Memory B cell (primary cell): Measurements from ENCODE around the gene DOCK4.

Experiments used
- ATAC-seq: fragments of 150-1000 bp; cut with Tn5 transposase; 2 replicates; pipeline ENCODE4 v1.10.0; 2021; ENCODE audit warnings: low read depth, mild to moderate bottlenecking, moderate library complexity
- DNase-seq, 2 donors: peaks; one replicate each; pipeline ENCODE4 v3.0.0; 2022; ENCODE audit warnings: low spot score in 2 of 2
- H3K27ac Mint-ChIP-seq: one replicate; pipeline ENCODE4 v1.8.0; 2022; ENCODE audit warnings: mild to moderate bottlenecking, moderate library complexity, mixed read lengths
- H3K27me3 Mint-ChIP-seq: one replicate; pipeline ENCODE4 v1.8.0; 2022; ENCODE audit warnings: mixed read lengths
- H3K36me3 Mint-ChIP-seq: one replicate; pipeline ENCODE4 v1.8.0; 2022; ENCODE audit warnings: mild to moderate bottlenecking, mixed read lengths
- H3K4me1 Mint-ChIP-seq: one replicate; pipeline ENCODE4 v1.8.0; 2022; ENCODE audit warnings: mixed read lengths
- H3K4me3 Mint-ChIP-seq: one replicate; pipeline ENCODE4 v1.8.0; 2022; ENCODE audit warnings: mild to moderate bottlenecking, moderate library complexity, mixed read lengths
- H3K9me3 Mint-ChIP-seq: one replicate; pipeline ENCODE4 v1.8.0; 2022; ENCODE audit warnings: mixed read lengths

The DOCK4 gene

GRCh38 chr7:111711426-111712065 is 494.7 kb downstream of the DOCK4 start:
- DNase-seq (no peak), ATAC-seq (no peak)
- no peaks in the 10 kb centered on the region for H3K4me1 Mint-ChIP-seq
- no peak overlapping the region for H3K27ac Mint-ChIP-seq
- H3K36me3 Mint-ChIP-seq: no peaks in the 10 kb centered on the region
- no peaks in the 10 kb centered on the region for H3K9me3 Mint-ChIP-seq
- H3K27me3 Mint-ChIP-seq: peaks cover 8% of the 10 kb centered on the region
- H3K4me3 Mint-ChIP-seq: no peak overlapping the region

GRCh38 chr7:111710839-111711380 is 495.3 kb downstream of the DOCK4 start:
- Mint-ChIP-seq H3K4me3 (no peak overlapping the region), H3K27ac (no peak overlapping the region), H3K9me3 (no peaks in the 10 kb centered on the region), H3K36me3 (no peaks in the 10 kb centered on the region), H3K27me3 (peaks cover 8% of the 10 kb centered on the region), H3K4me1 (no peaks in the 10 kb centered on the region)
- DNase-seq (no peak), ATAC-seq (no peak)

GRCh38 chr7:111708072-111708471 is 498.1 kb downstream of the DOCK4 start:
- Mint-ChIP-seq H3K9me3 (peaks cover 1% of the 10 kb centered on the region), H3K27me3 (peaks cover 7% of the 10 kb centered on the region)

GRCh38 chr7:111705807-111706206 is 500.4 kb downstream of the DOCK4 start:
- Mint-ChIP-seq H3K36me3 (no peaks in the 10 kb centered on the region), H3K4me1 (no peaks in the 10 kb centered on the region), H3K27ac (no peak overlapping the region), H3K27me3 (peaks cover 4% of the 10 kb centered on the region), H3K9me3 (peaks cover 1% of the 10 kb centered on the region), H3K4me3 (no peak overlapping the region)
- ATAC-seq (no peak), DNase-seq (no peak)

More at GRCh38 chr7:111708072-111708471, 498.1 kb downstream of the DOCK4 start:
- no peak for ATAC-seq
- no peak for DNase-seq
- H3K36me3 Mint-ChIP-seq: no peaks in the 10 kb centered on the region
- no peak overlapping the region for H3K27ac Mint-ChIP-seq
- no peak overlapping the region for H3K4me3 Mint-ChIP-seq
- H3K4me1 Mint-ChIP-seq: no peaks in the 10 kb centered on the region

GRCh38 chr7:111697771-111698170 is 508.4 kb downstream of the DOCK4 start:
- no peak overlapping the region for H3K4me3 Mint-ChIP-seq
- no peak overlapping the region for H3K27ac Mint-ChIP-seq
- H3K27me3 Mint-ChIP-seq: peaks cover 5% of the 10 kb centered on the region
- no peaks in the 10 kb centered on the region for H3K36me3 Mint-ChIP-seq
- no peaks in the 10 kb centered on the region for H3K4me1 Mint-ChIP-seq
- H3K9me3 Mint-ChIP-seq: peaks cover 4% of the 10 kb centered on the region
- ATAC-seq (no peak), DNase-seq (no peak)

GRCh38 chr7:111694376-111694775 is 511.8 kb downstream of the DOCK4 start:
- DNase-seq (no peak), ATAC-seq (no peak)
- no peak overlapping the region for H3K27ac Mint-ChIP-seq
- H3K9me3 Mint-ChIP-seq: peaks cover 4% of the 10 kb centered on the region
- H3K27me3 Mint-ChIP-seq: peaks cover 5% of the 10 kb centered on the region
- no peak overlapping the region for H3K4me3 Mint-ChIP-seq
- no peaks in the 10 kb centered on the region for H3K4me1 Mint-ChIP-seq
- no peaks in the 10 kb centered on the region for H3K36me3 Mint-ChIP-seq

- H3K27me3 Mint-ChIP-seq: peaks cover 8% of the 10 kb centered on the region
- H3K4me1 Mint-ChIP-seq: no peaks in the 10 kb centered on the region
- H3K27ac Mint-ChIP-seq: no peak overlapping the region
- peaks cover 4% of the 10 kb centered on the region for H3K9me3 Mint-ChIP-seq
- no peak overlapping the region for H3K4me3 Mint-ChIP-seq
- no peaks in the 10 kb centered on the region for H3K36me3 Mint-ChIP-seq
- ATAC-seq (no peak), DNase-seq (no peak)
Observed at GRCh38 chr7:111690364-111691111, 515.7 kb downstream of the DOCK4 start.

- Mint-ChIP-seq H3K27me3 (peaks cover 6% of the 10 kb centered on the region), H3K36me3 (no peaks in the 10 kb centered on the region), H3K4me3 (no peak overlapping the region), H3K9me3 (no peaks in the 10 kb centered on the region), H3K27ac (no peak overlapping the region), H3K4me1 (no peaks in the 10 kb centered on the region)
- DNase-seq: no peak
- no peak for ATAC-seq
Observed at GRCh38 chr7:111685349-111685748, 520.9 kb downstream of the DOCK4 start.

- peaks cover 4% of the 10 kb centered on the region for H3K27me3 Mint-ChIP-seq
- no peak overlapping the region for H3K27ac Mint-ChIP-seq
- H3K9me3 Mint-ChIP-seq: no peaks in the 10 kb centered on the region
- ATAC-seq (no peak), DNase-seq (no peak)
- H3K4me1 Mint-ChIP-seq: no peaks in the 10 kb centered on the region
- H3K4me3 Mint-ChIP-seq: no peak overlapping the region
- no peaks in the 10 kb centered on the region for H3K36me3 Mint-ChIP-seq
Observed at GRCh38 chr7:111682588-111683340, 523.4 kb downstream of the DOCK4 start.

- ATAC-seq (no peak), DNase-seq (no peak)
- no peak overlapping the region for H3K4me3 Mint-ChIP-seq
- H3K27me3 Mint-ChIP-seq: peaks cover under 1% of the 10 kb centered on the region
- no peaks in the 10 kb centered on the region for H3K4me1 Mint-ChIP-seq
- no peak overlapping the region for H3K27ac Mint-ChIP-seq
- H3K36me3 Mint-ChIP-seq: no peaks in the 10 kb centered on the region
- H3K9me3 Mint-ChIP-seq: no peaks in the 10 kb centered on the region
Observed at GRCh38 chr7:111681242-111681641, 525.0 kb downstream of the DOCK4 start.

GRCh38 chr7:111678986-111679385 is 527.2 kb downstream of the DOCK4 start:
- no peaks in the 10 kb centered on the region for H3K27me3 Mint-ChIP-seq
- DNase-seq (no peak), ATAC-seq (no peak)
- H3K4me3 Mint-ChIP-seq: no peak overlapping the region
- no peak overlapping the region for H3K27ac Mint-ChIP-seq
- H3K9me3 Mint-ChIP-seq: no peaks in the 10 kb centered on the region
- H3K4me1 Mint-ChIP-seq: no peaks in the 10 kb centered on the region
- H3K36me3 Mint-ChIP-seq: no peaks in the 10 kb centered on the region

GRCh38 chr7:111678281-111678680 is 527.9 kb downstream of the DOCK4 start:
- Mint-ChIP-seq H3K36me3 (no peaks in the 10 kb centered on the region), H3K27ac (no peak overlapping the region), H3K9me3 (no peaks in the 10 kb centered on the region), H3K27me3 (no peaks in the 10 kb centered on the region), H3K4me1 (no peaks in the 10 kb centered on the region), H3K4me3 (no peak overlapping the region)
- DNase-seq (no peak), ATAC-seq (no peak)

GRCh38 chr7:111677848-111678247 is 528.4 kb downstream of the DOCK4 start:
- DNase-seq (no peak), ATAC-seq (no peak)
- no peaks in the 10 kb centered on the region for H3K9me3 Mint-ChIP-seq
- no peak overlapping the region for H3K4me3 Mint-ChIP-seq
- no peaks in the 10 kb centered on the region for H3K4me1 Mint-ChIP-seq
- H3K27me3 Mint-ChIP-seq: no peaks in the 10 kb centered on the region
- no peak overlapping the region for H3K27ac Mint-ChIP-seq
- no peaks in the 10 kb centered on the region for H3K36me3 Mint-ChIP-seq

- no peak overlapping the region for H3K27ac Mint-ChIP-seq
- no peaks in the 10 kb centered on the region for H3K9me3 Mint-ChIP-seq
- no peak for DNase-seq
- no peaks in the 10 kb centered on the region for H3K27me3 Mint-ChIP-seq
- no peaks in the 10 kb centered on the region for H3K36me3 Mint-ChIP-seq
- no peak overlapping the region for H3K4me3 Mint-ChIP-seq
- ATAC-seq: no peak
- no peaks in the 10 kb centered on the region for H3K4me1 Mint-ChIP-seq
Observed at GRCh38 chr7:111676811-111677210, 529.4 kb downstream of the DOCK4 start.
